HG03103 (cell line): ENCODE results near the gene TBATA.
"Not testable (repeated sequence)": the region's sequence is repeated elsewhere in the genome, so short reads cannot be mapped to it uniquely, and the experiment has no call there.

Experiments used
- ATAC-seq: cut with Tn5 transposase; IDR thresholded peaks from one replicate; pipeline ENCODE4 v1.9.1; 2021; ENCODE audit warnings: low read depth; ENCODE audit not compliant: unreplicated experiment

The TBATA gene

DNA sequence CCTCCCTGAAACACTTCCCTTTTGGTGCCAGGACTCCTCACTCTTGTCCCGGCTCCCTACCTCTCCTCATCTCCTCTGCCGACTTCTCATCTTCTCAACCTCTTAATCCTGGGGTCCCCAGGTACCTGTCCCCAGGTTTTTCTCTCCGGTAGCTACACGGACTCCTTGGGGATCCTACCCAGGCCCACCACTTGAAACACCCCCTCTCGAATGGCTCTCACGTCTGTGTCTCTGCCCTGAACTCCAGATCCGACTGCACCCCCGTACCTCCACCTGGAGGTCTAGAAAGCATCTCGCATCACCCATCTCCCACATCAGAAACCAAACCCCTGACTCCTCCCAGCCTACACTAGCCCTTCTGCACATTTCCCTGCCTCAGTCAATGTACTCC is 4.8 kb downstream of the TBATA start:
- no peak for ATAC-seq

DNA sequence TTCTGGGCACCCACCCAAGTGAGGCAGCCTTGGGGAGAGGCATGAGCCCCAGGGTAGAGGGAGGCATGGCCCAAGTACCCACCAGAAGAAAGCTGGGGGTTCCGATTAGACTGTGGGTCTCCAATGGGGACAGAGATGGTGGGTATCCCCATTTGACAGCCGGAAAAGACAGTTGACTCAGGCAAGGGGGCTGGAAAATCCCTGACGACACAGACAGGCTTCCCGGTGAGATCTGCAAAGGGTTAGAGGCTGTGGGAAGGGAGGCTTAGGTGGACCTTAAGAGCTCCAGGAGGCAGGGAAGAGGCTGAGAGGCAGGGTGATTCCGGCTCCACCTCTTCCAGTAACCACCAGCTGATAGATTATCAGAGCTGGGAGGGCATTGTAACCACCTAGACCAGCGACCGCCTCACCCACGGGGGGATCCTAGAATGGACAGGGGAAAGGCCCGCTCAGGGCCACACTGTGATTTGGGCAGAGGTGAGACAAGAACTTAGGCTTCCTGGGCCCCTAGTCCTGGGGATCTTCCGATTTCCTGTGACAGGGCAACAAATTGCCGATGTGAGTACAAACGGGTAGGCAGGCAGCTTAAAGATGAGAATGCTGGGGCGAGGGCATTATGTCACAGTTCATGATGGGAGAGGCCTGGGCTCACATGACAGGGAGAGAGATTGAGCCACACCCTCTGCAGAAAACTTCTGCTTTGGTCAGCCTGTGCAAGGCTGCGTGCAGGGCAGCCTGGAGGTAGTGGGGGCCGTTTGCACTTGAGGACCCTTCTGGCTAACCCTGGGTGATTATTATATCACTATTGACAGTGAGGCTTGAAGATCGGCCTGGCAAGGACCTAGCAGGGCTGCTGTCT is 5.4 kb downstream of the TBATA start:
- ATAC-seq, result no peak

DNA sequence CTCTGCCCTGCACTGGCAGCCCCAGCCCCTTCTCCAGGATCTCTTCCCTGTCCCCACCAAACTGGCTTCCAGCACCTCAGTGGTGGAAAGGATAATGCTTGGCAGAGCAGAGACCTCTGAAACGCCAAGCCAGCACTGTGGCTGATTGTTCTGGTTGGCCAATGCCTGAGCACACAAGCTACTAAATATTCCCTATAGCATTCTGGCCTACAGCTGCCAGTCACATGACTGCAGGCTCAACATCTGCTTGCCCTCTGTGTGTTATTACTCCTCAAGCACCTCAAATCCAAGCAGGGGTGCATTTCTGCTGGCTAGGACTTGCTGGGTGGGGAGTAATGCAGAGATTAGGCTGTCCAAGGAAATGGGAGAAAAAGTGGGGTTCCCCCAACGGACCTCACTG is 6.1 kb downstream of the TBATA start:
- ATAC-seq, result no peak

DNA sequence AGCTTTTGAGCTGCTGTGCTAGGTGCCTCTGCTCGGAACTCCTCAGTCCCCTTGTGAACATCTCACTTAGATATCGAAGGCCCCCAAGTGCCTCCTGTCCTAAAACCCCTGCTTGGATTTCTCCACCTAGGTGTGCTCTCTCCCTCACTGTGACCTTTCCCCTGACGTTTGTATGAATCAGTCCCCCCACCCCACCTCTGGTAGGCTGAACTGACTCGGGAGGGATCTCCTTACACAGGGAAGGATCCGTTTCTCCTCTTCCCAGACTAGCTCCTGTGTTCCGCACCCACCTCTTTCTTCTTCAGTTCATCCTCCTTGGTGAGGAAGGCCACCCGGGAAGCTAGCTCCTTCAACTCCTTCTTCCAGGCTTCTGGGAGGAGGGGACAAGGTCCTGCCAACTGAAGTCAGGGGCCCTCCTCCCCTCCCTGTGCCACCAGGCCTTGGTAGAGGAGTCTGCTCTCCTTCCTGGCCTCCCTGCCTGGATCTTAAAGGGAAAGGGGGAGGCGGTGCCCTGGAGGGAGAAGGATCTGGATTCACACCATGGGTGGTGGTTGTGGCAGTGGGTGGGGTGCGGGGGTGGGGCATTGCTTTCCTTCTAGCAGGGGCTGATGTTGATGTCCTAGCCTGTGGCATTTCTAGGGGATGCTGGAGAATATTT is 6.8 kb downstream of the TBATA start:
- no peak for ATAC-seq

DNA sequence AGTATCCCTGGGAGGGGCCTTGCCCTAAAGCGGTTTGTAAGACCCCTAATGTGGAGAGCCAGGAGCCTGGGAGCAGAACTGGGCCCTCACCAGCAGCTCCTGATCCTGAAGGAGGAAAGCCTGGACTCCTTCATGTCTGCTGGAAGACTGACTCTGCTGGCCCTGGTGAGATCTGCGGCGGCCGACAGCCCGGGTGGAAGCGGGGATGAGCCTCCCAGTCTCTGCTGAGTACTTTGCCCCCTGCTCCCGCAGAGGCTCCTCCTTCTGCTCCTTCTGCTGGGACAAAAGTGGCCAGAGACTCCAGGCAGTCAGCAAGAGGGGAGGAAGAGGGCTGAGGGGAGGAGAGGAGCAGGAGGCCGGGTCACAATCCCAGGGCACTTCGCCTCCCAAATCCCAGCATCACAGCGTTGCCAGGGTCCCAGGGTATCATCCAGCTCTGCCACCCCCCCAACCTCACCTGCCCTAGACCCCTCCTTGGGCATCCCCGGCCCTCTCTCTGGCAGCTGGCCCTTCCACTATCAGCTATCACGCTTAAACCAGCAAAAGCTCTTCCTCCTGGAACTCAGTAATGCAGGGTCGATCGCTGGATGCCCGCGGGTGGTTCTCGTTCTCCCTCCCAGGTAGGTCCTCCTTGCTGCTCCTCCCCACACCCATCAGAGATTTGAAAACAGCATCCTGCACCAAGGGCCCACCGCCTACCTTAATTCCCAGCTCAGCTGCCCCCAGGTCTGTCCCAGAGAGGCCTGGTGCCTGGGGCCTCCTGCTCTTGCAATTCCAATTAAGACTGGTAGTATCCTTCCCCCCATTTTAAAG is 7.9 kb downstream of the TBATA start:
- no peak for ATAC-seq

DNA sequence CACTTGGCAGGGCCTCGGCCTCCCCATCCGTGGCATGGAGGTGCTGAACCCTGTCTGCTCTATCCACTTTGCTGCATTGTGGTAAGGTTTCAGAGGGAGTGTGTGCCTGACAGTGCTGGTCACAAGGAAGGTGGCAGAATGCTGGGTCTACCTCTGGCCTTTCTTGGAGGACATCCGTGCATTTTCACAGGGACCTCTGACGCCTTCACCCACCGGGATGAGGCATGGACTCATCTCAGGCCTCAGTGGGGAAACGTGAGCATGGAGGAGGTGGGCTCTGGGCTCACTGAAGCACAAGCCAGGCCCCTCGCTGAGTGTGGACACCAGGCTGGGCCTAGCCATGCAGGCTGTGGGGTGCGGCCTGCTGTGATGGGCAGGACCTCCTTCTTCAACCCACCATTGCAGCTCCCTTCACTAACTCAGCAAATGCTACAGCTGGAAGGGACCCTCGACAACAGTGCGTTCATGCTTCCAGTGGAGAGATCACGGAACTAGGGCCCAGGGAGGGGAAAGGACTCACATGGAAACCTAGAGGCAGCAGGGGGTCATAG is 8.6 kb downstream of the TBATA start:
- no peak for ATAC-seq

- no peak for ATAC-seq
Observed at GRCh38 chr10:70775679-70776454, 9.3 kb downstream of the TBATA start.

DNA sequence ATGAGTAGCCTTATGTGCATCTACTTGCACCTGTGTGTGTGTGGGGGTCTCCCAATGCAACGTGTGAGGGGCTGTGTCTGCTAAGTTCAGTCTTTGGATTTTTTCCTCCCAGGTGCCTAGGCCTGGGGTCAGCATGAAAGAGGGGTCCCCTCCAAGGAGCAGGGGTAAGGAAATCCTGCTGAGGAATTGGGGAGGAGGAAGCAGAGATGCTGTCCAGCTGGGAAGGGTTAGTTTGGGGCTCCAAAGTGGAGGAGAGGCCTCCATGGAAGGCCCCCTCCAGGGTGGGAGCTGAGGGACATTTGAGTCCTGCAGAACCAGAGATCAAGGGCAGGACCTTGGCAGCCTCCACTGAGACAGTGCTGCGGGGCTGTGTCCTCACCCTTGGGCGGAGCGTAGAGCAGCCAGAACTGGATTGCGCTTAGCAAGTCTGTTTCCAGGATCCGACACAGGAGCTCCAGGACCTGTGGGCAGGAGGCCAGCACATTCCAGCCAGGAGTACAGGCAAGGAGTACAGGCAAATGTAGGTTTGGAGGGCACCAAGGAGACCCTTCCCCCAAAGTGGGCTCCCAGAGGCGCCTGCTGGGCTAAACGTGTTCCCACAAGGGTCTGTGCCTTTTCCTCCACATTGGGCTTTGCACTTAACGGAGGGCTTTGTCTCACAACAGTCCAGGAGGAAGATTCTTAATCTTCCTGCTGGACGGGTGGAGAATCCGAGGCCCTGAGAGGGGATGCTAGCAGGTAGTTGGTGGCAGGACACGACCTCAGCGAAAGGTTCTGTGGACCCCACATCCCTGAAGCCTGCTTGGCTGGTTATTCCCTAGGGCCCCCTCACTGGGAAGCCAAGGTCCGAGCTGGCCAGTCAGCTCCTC is 10.1 kb downstream of the TBATA start:
- ATAC-seq, result no peak

- no peak for ATAC-seq
Observed at GRCh38 chr10:70773965-70774809, 11.0 kb downstream of the TBATA start.

DNA sequence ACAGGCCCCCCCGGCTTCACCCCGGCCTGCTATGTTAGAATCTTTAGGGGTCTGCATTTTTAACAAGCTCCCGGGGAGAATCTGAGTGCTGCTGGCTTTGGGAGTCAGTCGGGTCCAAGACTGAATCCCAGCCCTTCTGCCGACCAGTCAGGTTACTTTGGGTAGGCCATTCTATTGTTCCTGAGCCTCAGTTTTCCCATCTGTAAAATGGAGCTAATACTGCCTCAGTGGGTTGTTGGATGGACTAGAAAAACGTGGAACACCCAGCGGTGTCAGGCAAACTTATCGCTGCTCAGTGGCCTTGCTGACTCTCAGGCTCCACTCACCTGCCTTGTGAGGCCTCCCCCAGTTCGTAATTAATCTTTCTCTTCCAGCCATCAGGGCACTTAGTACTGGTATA is 11.7 kb downstream of the TBATA start:
- ATAC-seq, result no peak

GRCh38 chr10:70772627-70773026 is 12.6 kb downstream of the TBATA start:
- ATAC-seq, result no peak

DNA sequence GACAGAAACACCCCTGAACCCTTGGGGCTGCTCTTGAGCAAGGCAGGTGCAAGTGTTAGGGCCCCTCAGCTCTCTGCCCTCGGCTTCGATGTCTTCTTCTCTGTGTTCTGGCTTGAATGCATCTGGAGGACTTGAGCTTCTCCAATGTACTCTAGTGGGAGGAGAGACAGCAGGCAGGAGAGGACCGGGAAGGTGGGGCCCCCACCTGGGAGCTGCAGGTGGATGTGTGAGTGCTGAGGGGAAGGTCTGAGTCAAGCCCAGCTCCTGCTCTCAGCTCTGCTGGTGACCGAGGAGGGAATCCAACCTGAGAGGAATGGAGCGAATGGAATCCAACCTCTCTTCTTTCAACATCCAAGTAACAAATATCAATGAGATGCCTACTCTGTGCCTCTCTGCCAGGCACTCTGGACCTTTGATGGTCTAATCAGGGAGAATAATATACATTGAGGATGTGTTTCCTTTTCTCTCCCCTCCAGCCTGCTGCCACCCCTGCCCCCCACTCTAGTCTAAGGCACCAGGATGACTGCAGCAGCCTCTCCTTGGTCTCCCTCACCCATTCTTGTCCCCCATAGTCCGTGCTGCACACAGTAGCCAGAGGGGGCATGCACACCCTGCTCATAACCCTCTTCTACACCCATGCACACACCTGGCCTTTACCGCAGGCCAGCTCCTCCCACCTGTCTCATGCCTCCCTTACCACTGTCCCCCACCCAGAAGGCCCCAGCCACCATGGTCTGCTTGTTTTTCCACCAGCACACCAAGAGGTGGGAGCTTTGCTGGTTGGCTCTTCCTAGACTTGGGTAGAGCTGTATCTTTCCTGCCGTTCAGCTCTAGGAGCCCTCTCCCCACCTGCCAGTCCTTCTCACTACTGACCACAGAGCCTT is 13.6 kb downstream of the TBATA start:
- no peak for ATAC-seq

DNA sequence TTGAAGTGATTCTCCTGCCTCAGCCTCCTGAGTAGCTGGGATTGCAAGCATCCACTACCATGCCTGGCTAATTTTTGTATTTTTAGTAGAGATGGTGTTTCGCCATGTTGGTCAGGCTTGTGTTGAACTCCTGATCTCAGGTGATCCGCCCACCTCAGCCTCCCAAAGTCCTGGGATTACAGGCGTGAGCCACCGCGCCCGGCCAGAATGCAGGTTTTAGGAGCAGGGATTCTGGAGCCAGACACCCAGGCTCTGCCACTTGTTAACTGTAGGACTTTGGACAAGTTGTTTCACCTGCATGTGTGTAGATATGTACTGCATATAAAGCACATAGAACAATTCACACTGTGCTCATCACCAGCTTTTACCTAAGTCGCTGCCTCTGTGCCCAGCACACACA is 14.7 kb downstream of the TBATA start:
- not testable (repeated sequence) for ATAC-seq

GRCh38 chr10:70770001-70770400 is 15.2 kb downstream of the TBATA start:
- ATAC-seq, result no peak

GRCh38 chr10:70769121-70769520 is 16.1 kb downstream of the TBATA start:
- ATAC-seq, result no peak

DNA sequence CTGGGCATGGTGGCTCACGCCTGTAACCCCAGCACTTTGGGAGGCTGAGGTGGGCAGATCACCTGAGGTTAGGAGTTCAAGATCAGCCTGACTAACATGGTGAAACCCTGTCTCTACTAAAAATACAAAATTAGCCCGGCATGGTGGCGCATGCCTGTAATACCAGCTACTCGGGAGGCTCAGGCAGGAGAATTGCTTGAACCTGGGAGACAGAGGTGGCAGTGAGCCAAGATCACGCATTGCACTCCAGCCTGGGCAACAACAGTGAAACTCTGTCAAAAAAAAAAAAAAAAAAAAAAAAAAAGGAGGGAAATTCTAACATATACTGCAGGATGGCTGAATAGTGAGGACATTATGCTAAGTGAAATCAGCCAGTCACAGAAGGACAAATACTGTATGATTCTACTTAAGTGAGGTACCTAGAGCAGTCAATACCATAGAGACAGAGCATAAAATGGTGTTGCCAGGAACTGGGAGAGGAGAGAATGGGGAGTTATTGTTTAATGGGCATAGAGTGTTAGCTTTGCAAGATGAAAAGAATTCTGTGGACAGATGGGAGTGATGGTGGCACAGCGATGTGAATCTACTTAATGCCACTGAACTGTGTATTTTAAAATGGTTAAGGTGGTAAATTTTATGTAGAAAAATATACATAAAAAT is 17.0 kb downstream of the TBATA start:
- ATAC-seq, result not testable (repeated sequence)
